ENCODE results near the gene RIMBP2. TPM values are rescaled to one million over a fixed set of nuclear protein-coding genes. Genes with fewer than 3 reads are reported as not detected.

RIMBP2 gene
- total and polyA plus RNA-seq, 2 experiments from 2014 or later = not detected

- Histone ChIP-seq H3K4me1 (ENCODE audit: insufficient read depth) (no peaks in the 10 kb centered on the region), H3K36me3 (ENCODE audit: low read depth) (no peaks in the 10 kb centered on the region), H3K79me2 (ENCODE audit: insufficient read depth) (no peaks in the 10 kb centered on the region), H4K20me1 (ENCODE audit: insufficient read depth) (no peaks in the 10 kb centered on the region), H2AFZ (no peak overlapping the region), H3K4me3 (no peak overlapping the region), H3K9ac (no peak overlapping the region), H3K27ac (no peak overlapping the region), H3K9me3 (ENCODE audit: low read depth) (no peaks in the 10 kb centered on the region), H3K27me3 (replicated peaks; ENCODE audit: insufficient read depth) (no peaks in the 10 kb centered on the region; the same call in 1 of the 2 replicates), H3K9me2 (ENCODE audit: insufficient read depth) (no peaks in the 10 kb centered on the region), H3F3A (ENCODE audit: insufficient read depth) (no peaks in the 10 kb centered on the region), H3K4me2 (ENCODE audit: unreplicated experiment) (no peak overlapping the region)
- 35 to 39% methylated on average over 10 of the region's 10 CpGs for WGBS, 2 experiments (ENCODE audit: low coverage in 1 of 2, low lambda C conversion rate in 2 of 2, missing lambda C conversion rate in 2 of 2)
- TF ChIP-seq EZH2phosphoT487 (IDR thresholded peaks at IDR 0.05; ENCODE audit: insufficient read depth, low read depth) (no peak), EZH2 (IDR thresholded peaks at IDR 0.05; ENCODE audit: insufficient read depth, poor library complexity, severe bottlenecking) (no peak)
- in situ Hi-C loops (cut with MboI) = no loop called here
- DNase-seq = no peak
Measured at GRCh38 chr12:130748786-130749185, 32.7 kb upstream of the RIMBP2 start.

- Histone ChIP-seq H3K79me2 (ENCODE audit: insufficient read depth) (no peaks in the 10 kb centered on the region), H3K36me3 (ENCODE audit: low read depth) (no peaks in the 10 kb centered on the region), H3F3A (ENCODE audit: insufficient read depth) (no peaks in the 10 kb centered on the region), H3K4me2 (ENCODE audit: unreplicated experiment) (no peak overlapping the region), H3K9me3 (ENCODE audit: low read depth) (no peaks in the 10 kb centered on the region), H3K4me1 (ENCODE audit: insufficient read depth) (no peaks in the 10 kb centered on the region), H3K27me3 (replicated peaks; ENCODE audit: insufficient read depth) (no peaks in the 10 kb centered on the region; the same call in 1 of the 2 replicates), H3K9me2 (ENCODE audit: insufficient read depth) (no peaks in the 10 kb centered on the region), H3K4me3 (no peak overlapping the region), H3K27ac (no peak overlapping the region), H3K9ac (no peak overlapping the region), H4K20me1 (ENCODE audit: insufficient read depth) (no peaks in the 10 kb centered on the region), H2AFZ (no peak overlapping the region)
- 1 to 2% methylated on average over 13 of the region's 13 CpGs for WGBS, 2 experiments (ENCODE audit: low coverage in 1 of 2, low lambda C conversion rate in 2 of 2, missing lambda C conversion rate in 2 of 2)
- peak; percentile 81 for DNase-seq
- in situ Hi-C loops (cut with MboI) = no loop called here
- TF ChIP-seq EZH2phosphoT487 (IDR thresholded peaks at IDR 0.05; ENCODE audit: insufficient read depth, low read depth) (no peak), EZH2 (IDR thresholded peaks at IDR 0.05; ENCODE audit: insufficient read depth, poor library complexity, severe bottlenecking) (no peak)
Measured at GRCh38 chr12:130747867-130748740, 32.0 kb upstream of the RIMBP2 start.

GRCh38 chr12:130746546-130746945 is 30.4 kb upstream of the RIMBP2 start:
- 50 to 61% methylated on average over 9 of the region's 9 CpGs for WGBS, 2 experiments (ENCODE audit: low coverage in 1 of 2, low lambda C conversion rate in 2 of 2, missing lambda C conversion rate in 2 of 2)
- TF ChIP-seq EZH2phosphoT487 (IDR thresholded peaks at IDR 0.05; ENCODE audit: insufficient read depth, low read depth) = no peak
- no peak for TF ChIP-seq EZH2 (IDR thresholded peaks at IDR 0.05; ENCODE audit: insufficient read depth, poor library complexity, severe bottlenecking)
- Histone ChIP-seq H4K20me1 (ENCODE audit: insufficient read depth) (no peaks in the 10 kb centered on the region), H3K4me2 (ENCODE audit: unreplicated experiment) (no peak overlapping the region), H3K9ac (no peak overlapping the region), H3F3A (ENCODE audit: insufficient read depth) (no peaks in the 10 kb centered on the region), H3K27ac (no peak overlapping the region), H3K9me2 (ENCODE audit: insufficient read depth) (no peaks in the 10 kb centered on the region), H3K36me3 (ENCODE audit: low read depth) (no peaks in the 10 kb centered on the region), H2AFZ (no peak overlapping the region), H3K4me3 (no peak overlapping the region), H3K4me1 (ENCODE audit: insufficient read depth) (no peaks in the 10 kb centered on the region), H3K79me2 (ENCODE audit: insufficient read depth) (no peaks in the 10 kb centered on the region), H3K27me3 (replicated peaks; ENCODE audit: insufficient read depth) (no peaks in the 10 kb centered on the region; the same call in 1 of the 2 replicates), H3K9me3 (ENCODE audit: low read depth) (no peaks in the 10 kb centered on the region)
- in situ Hi-C loops (cut with MboI) = no loop called here
- no peak for DNase-seq

GRCh38 chr12:130745921-130746320 is 29.8 kb upstream of the RIMBP2 start:
- Histone ChIP-seq H3K27me3 (replicated peaks; ENCODE audit: insufficient read depth) (no peaks in the 10 kb centered on the region; the same call in 1 of the 2 replicates), H3K4me3 (no peak overlapping the region), H3K9me3 (ENCODE audit: low read depth) (no peaks in the 10 kb centered on the region), H3K9me2 (ENCODE audit: insufficient read depth) (no peaks in the 10 kb centered on the region), H3K36me3 (ENCODE audit: low read depth) (no peaks in the 10 kb centered on the region), H3K4me1 (ENCODE audit: insufficient read depth) (no peaks in the 10 kb centered on the region), H3F3A (ENCODE audit: insufficient read depth) (no peaks in the 10 kb centered on the region), H3K9ac (no peak overlapping the region), H3K79me2 (ENCODE audit: insufficient read depth) (no peaks in the 10 kb centered on the region), H3K27ac (no peak overlapping the region), H2AFZ (no peak overlapping the region), H3K4me2 (ENCODE audit: unreplicated experiment) (no peak overlapping the region), H4K20me1 (ENCODE audit: insufficient read depth) (no peaks in the 10 kb centered on the region)
- in situ Hi-C loops (cut with MboI) = no loop called here
- no peak for TF ChIP-seq EZH2phosphoT487 (IDR thresholded peaks at IDR 0.05; ENCODE audit: insufficient read depth, low read depth)
- no peak for TF ChIP-seq EZH2 (IDR thresholded peaks at IDR 0.05; ENCODE audit: insufficient read depth, poor library complexity, severe bottlenecking)
- WGBS, 2 experiments (ENCODE audit: low coverage in 1 of 2, low lambda C conversion rate in 2 of 2, missing lambda C conversion rate in 2 of 2) = 47 to 51% methylated on average over 4 of the region's 4 CpGs
- DNase-seq = no peak
